HG02852 (cell line): ENCODE data around the gene UBE2Q1.

Experiments
- ATAC-seq: cut with Tn5 transposase; IDR thresholded peaks from one replicate; pipeline ENCODE4 v1.9.1; 2021; ENCODE audit warnings: mild to moderate bottlenecking, moderate library complexity; ENCODE audit not compliant: unreplicated experiment

UBE2Q1 gene

DNA sequence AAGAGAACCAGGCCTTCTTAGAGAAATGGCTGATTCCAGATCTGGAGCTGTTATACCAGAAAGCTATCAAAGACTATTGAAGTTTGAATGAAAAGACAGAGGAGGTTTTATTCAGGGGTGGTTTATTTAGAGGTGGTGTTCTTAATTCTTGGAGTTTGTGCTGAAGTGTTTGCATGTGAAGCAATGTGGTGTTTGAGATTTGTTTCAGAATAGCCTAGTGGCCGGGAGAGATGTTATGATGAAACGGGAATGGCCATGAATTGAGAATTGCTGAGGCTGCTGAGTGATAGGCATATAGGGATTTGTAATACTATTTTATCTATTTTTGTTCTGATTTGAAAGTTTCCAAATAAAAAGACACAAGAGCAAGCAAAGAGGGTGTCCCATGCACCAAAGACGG is 45.7 kb downstream of the UBE2Q1 start:
- ATAC-seq, result no peak

- no peak for ATAC-seq
These were observed 54.6 kb downstream of the UBE2Q1 start for GRCh38 chr1:154503898-154504297.

DNA sequence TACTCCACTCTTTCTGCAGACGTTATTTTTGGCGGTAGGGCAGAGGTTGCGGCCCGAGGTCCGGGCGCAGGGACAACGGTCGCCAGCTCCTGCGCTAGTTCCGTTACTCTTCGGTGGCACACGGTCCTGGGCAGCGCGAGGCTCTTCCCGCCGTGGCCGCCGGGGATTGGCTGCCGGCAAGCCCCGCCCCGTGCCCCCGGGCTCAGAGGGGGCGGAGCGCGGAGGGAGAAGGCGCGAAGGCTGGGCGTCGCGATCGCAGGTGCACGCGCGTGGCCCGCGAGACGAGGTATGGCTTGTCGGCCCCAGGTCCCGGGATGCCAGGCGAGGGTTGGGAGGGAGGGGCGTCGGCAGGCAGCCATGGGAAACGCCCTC is 55.7 kb downstream of the UBE2Q1 start:
- ATAC-seq, result no peak

DNA sequence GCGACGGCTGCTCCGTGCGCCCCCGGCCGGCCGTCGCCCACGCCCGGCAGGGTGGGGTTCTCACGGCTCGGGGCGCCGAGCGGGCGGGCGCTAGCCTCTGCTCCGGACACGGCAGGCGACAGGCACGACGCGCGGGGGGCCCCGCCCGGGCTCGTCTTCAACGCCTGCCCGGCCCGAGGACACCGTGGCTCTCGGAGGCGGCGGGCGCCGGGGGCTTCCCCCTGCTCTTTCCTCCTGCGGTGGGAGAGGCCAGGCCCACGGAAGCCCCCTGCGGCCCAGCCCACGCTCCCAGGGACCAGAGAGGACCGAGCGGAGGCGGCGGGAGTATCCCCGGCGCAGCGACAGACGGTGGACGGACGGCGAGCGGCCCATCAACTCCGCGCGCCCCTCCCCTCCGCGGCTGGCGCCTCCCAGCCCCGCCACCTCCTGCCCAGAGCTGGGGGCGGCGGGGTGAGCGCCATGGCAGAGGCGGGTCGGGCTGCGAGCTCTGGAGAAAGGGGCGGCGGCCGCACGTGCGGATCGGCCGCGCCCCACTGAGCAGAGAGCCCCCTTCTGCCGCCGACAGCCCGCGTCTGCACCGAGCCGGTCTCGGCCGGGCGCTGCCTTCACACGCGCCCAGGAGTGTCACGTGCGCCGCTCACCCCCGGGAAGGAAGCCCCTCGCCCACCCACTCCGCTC is 56.3 kb downstream of the UBE2Q1 start, which contains the start of the genes SHE and TDRD10:
Gene SHE, minus strand, starts transcription at position 347 of the 678 bp plus-strand sequence. CDS start 386 bp downstream, outside the sequence.
Gene TDRD10, plus strand, starts transcription at position 154 of the 678 bp plus-strand sequence. CDS start 4,685 bp downstream, outside the sequence.
- ATAC-seq, result no peak

GRCh38 chr1:154501423-154502065 is 56.9 kb downstream of the UBE2Q1 start:
- no peak for ATAC-seq

DNA sequence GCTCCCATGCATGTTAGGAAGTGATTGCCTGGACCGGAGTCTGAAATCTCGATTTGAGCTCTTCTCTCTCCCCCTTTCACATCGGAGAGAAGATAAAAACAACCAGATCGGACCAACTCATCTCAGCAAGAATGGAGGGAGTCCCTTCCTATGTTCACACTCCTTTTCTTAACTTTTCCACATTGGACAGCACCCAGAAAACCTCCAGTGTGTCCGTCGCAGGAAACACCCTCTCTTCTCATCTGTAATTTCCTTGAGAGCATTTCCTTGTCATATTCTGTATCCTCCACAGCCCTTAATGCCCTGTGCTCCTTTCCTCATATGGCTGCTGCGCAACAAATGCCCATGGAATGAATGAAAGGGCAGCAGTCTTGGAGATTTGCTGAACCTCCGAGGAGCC is 57.9 kb downstream of the UBE2Q1 start:
- no peak for ATAC-seq

DNA sequence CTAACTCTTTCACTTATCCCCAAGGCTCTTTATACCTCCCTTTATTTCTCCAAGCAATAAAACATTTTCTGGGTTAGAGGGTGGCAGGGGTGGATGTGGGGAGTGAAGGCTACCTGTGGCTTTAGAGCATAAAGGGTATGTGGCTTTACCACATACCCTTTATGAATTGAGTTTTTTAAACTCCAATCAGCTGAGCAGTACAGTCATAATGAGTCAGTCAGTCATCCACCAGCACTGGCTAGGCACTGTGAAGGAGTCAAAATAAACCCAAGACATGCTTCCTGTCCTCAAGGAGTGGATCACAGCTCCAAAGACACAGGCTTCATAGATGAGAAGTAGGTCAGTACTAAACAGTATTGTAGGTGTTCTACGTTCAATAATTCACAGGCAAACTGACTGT is 59.0 kb downstream of the UBE2Q1 start:
- ATAC-seq, result no peak
